ENCODE results near the gene SPTLC3.

DNA sequence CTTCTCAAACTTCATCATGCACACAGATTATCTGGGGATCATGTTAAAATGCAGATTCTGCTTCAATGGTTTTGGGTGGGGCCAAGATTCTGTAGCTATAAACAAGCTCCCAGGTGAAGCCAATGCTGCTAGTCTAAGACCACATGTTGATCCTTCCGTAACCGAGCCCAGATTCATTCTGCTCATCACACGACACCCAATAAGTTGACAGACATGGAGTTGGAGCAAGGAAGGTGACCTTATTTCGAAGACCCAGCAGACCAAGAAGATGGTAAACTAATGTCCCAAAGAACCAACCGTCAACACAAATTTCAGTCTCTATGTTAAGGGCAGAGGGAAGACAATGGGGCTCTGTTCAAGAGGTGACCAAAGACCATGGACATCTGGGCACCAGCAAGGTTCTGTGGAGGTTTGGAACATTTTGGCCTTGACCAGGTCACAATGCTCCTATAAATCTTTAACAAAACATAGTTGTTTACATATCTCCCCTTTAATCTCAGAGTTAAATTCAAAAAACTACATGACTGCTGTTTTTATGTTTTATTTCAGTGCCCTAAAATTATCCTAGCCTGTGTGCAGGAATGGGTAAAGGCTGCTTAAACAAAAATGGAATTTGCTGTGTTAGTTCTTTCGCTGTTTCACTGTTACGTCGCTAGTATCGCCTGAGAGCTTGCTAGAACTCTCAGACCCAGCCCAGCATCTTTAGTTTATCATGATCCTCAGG is 50.1 kb downstream of the SPTLC3 start:
- TF ChIP-seq SRSF9 (IDR thresholded peaks at IDR 0.05; ENCODE audit: borderline replicate concordance, insufficient read depth, low read depth, low read length, poor library complexity, severe bottlenecking) (no peak), NBN (conservative IDR thresholded peaks at IDR 0.05) (no peak), FOXA1 (IDR thresholded peaks at IDR 0.05) (0 out of 2 replicates have a peak, but pooled peaks have one; percentile 39), FOXA1 (CRISPR knock-in tag; IDR thresholded peaks at IDR 0.05) (peak; percentile 67)
